GM19099 (cell line): Measurements from ENCODE around the gene NOB1.

Experiments used
- POLR2A ChIP-seq: IDR thresholded peaks from 3 replicates; pipeline ENCODE4 v1.6.1; 2011; ENCODE audit warnings: low read depth; ENCODE audit not compliant: insufficient read length; ENCODE audit errors: extremely low read depth

NOB1 gene

DNA sequence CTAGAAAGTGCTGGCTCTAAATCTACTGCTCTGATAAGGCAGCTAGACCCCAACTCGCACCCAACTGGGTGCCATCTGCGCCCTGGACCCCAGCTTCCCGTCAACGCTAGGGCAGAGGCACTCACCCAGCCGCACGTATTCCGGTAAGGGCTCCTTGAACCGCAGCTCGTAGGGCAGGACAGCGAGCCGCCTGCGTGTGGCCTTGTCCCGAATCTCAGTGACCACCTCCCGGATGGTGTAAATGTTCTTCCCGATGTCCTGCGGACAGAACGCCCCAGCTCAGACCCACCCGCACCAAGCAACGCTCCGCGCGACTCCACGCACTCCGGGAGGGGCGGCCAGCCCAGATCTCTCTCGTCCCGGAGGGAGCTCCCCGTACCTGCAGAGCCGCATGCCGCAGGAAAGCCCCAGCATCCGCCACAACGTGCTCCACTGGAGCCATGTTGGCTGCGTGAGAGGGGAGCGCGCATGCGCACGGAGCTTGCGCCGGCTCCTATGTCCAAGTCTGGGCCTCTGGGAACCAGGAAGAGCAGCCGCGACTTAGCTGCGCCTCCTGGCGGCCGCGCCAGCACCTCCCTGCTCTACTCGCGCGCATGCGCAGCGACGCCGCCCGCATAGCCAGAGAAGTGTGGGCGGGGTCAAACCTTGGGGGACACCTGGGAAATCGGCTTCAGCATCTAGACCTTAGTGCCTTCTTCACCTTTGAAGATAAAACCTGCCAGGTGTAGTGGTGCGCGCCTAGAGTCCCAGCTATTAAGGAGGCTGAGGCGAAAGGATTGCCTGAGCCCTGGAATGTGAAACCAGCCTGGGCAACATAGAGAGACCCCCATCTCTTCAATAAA lies at the start of gene NOB1:
NOB1 (minus strand) TSS at position 458 of the 842 bp plus-strand sequence; CDS start at position 442, 16 bp downstream.
- peak; percentile 97 for TF ChIP-seq POLR2A

DNA sequence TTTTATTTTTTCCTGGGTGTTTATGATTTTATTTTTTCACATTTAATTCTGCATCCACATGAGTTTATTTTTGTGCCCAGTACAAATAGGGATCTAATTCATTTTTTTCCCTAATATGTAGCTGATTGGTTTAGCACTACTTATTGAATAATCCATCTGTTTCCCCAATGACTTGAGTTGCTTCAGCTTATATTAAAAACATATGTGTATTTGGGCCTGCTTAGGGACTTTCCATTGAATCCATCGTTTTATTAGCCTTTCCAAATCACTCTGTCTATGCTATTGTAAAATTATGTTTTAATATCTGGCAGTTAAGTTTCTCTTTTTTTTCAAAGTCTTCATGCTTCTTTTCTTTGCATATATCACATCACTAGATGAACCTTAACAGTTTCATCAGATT lies 49.6 kb upstream of the NOB1 start:
- no peak for TF ChIP-seq POLR2A

DNA sequence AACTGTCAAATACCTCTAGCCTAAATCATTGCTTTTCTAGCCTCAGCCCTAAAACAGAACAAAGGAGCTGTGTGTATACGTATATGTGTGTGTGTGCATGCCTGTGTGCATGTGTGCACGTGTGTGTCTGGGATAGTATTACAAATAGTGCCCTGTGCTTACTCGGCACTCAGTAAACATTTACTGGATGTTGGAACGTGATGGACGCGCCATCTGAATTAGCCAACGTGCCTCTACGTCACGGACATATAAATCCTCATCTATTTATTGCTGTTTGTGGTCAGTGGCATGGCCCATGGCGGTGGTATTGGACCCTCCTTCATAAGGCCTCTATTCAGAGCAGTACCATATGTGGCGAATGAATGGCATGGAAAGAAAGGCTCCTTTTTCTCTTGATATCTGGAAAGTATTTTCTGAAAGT lies 44.9 kb upstream of the NOB1 start:
- TF ChIP-seq POLR2A = no peak

DNA sequence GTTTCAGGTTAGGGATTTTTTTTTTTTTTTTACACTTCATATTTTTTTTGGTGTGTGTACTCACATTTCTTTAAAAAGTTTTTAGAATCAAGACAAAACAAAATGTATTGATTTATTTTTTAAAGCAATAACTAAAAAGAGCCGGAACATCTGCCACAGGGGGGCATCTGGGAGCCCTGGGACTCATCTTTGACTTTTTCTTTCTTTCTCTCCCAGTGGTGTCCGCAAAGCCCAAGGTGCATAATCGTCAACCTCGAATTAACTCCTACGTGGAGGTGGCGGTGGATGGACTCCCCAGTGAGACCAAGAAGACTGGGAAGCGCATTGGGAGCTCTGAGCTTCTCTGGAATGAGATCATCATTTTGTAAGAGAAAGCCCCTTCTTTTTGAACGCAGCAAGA lies 43.7 kb upstream of the NOB1 start:
- no peak for TF ChIP-seq POLR2A

DNA sequence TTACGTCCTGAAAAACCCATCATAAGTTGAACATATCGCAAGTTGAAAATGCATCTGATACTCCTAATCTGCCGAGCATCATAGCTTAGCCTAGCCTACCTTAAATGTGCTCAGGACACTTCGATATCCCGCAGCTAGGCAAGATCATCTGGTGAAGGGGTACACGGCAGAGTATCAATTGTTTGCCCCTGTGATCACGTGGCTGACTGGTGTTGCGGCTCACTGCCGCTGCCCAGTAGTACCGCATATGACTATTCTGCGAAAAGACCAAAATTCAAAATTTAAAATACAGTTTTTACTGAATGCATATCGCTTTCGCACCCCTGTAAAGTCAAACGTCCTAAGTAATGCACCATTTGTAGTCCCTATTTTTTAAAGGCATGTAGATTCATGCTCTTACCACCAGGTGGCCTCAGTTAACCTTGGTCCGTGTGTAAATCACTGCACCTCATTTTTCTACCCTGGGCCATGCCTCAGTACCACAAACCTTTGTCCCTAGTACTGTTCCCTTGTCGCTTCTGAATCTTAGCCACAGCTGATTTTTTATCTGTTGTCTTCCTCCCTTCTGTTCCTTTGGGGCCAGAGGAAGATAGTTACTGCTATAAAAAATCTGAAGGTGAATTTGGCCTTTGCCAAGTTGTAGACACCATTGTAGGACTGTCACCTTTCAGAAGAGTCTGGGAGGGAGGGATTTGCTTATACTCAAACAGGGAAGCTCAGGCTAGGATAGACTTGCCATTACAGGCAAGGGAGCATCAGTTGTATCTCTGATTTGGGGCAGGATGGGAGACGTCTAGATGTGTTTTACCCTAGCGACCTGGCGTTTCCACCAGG lies 41.8 kb upstream of the NOB1 start:
- TF ChIP-seq POLR2A = no peak

DNA sequence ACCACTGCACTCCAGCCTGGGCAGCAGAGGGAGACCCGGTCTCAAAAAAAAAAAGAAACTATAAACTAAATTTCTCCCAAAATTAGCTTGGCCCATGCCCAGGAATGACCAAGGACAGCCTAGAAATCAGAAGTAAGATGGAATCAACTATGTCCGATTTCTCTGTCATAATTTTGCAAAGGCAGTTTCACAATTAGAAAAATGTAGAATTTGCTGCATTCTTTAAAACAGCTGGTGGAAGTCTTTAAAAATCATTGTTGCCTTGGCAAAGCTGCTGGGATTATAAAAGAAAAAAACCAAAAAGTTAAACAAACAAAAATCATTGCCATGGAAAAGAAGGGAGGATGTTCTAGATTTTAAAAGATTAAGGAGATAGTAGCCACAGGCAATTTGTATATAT lies 39.8 kb upstream of the NOB1 start:
- no peak for TF ChIP-seq POLR2A

DNA sequence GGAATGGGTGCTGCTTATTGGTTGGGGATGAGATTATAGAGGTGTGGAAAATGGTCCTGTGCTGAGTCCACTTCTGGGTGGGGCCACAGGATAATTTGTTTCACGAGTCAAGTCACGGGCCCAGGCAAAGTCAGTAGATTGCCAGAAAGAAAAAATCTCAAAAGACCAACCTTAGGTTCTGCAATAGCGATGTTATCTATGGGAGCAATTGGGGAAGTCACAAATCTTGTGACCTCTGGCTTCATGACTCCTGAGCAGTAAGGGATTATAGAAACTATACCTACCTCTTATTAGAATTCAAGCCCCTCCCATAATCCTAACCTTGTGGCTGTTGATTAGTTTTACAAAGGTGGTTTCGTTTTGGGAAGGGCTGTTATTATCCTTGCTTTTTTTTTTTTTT lies 38.8 kb upstream of the NOB1 start:
- no peak for TF ChIP-seq POLR2A

DNA sequence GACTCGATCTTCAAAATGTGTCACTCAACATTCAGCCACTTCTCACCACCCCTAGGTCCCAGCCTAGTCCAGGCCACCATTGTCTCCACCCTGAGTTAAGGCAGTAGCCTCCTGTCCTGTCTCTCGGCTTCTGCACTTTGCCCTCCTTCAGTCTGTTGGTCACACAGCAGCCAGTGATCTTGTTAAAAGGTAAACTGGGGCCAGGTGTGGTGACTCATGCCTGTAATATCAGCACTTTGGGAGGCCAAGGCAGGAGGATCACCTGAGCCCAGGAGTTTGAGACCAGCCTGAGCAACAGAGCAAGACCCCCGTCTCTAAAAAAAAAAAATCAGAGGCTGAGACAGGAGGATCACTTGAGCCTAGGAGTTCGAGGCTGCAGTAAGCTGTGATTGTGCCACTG lies 33.2 kb upstream of the NOB1 start:
- no peak for TF ChIP-seq POLR2A

DNA sequence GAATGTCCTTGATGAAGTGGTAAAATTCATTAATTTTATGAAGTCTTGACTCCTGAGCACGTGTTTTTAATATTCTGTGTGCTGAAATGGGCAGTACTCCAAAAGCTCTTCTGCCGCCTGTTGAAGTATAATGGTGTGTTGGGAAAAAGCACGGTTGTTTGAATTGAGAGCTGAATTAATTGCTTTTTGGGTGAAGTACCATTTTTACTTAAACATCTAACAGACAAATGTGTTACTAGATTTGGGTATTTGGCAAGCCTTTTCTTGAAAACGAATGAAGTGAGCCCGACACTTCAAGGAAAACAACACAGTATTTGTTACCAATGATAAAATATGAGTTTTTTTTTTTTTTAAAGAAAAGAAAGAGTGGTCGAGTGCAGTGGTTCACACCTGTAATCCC lies 29.9 kb upstream of the NOB1 start:
- no peak for TF ChIP-seq POLR2A

DNA sequence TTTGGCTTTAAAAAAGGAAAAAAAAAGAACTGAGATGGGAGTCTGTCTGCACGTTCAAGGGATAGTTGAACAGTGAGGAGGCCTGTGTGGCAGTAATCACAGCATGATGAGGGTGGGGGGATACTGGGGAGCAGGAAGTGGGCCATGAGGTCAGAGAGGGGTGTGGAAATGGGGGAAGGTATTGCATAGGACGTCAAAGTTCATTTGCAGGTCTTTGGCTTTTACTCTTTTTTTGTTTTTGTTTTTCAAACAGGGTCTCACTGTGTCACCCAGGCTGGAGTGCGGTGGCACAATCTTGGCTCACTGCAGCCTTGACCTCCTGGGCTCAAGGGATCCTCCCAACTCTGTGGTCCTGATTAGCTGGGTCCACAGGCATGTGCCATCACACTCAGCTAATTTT lies 26.4 kb upstream of the NOB1 start:
- TF ChIP-seq POLR2A = no peak

DNA sequence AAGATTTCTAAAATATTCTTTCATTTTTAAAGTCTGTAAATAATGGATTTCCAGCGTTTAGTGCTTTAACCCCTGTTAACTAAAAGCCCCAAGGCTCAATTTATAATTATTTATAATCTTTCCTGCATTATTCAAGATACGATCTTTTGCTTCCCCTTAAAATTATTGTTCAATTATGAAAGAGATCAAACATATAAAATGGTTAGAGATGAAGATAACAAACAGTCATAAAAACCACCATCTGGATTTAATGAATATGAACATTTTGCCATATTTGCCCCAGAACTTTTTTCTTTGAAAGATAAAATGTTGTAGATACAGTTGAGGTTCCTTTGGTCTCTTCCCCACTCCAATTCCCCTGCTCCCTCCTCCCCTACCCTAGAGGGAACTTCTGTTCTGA lies 25.0 kb upstream of the NOB1 start:
- no peak for TF ChIP-seq POLR2A

DNA sequence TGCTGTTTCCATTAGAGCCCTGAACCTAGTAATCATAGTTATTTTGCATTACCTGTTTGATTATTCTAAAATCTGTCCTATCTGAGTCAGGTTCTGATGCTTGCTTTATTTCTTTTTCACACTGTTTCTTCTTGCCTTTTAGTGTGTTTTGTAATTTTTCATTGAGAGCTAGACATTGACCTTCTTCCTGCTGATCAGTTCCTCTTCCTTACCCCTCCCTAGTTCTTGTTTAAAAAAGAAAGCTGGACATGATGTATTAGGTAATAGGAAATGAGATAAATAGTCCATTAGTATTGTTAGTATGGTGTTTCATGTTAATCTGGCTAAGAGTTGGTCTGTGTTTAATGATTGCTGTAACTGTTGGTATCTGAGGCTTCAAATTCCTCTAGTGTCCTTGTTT lies 20.8 kb upstream of the NOB1 start:
- no peak for TF ChIP-seq POLR2A

DNA sequence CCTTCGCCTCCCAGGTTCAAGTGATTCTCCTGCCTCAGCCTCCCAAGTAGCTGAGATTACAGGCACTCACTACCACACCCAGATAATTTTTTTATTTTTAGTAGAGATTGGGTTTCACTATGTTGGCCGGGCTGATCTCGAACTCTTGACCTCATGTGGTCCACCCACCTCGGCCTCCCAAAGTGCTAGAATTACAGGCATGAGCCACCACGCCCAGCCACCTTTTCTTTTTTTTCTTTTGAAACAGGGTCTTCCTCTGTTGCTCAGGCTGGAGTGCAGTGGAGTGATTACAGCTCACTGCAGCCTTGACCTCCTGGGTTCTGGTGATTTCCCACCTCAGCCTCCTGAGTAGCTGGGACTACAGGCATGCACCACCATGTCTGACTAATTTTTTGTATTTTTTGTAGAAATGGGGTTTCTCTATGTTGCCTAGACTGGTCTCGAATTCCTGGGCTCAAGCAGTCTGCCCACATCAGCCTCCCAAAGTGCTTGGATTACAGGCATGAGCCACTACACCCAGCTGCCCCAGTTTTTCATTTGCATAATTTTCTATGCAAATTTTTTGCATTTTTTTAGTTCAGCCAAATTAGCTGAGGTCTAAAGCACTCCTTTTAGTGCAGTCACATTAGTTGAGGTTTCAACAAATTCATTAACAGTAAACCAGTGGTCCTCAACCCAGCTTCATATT lies 18.7 kb upstream of the NOB1 start:
- no peak for TF ChIP-seq POLR2A

DNA sequence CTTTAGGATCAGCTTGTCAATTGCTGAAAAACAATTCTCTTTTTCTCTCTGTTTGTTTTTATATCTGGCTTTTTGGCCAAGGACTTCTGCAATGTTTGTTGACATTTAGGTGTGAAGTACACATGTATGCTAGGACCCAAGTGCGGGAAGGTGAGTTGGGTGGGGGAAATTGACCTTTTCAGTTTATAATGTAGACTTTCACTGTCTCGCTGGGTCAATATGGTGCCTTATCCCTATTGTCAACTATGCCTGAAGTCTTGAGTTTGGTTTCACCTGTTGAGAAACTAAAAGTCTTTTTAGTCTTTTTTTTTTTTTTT lies 16.9 kb upstream of the NOB1 start:
- TF ChIP-seq POLR2A = no peak

DNA sequence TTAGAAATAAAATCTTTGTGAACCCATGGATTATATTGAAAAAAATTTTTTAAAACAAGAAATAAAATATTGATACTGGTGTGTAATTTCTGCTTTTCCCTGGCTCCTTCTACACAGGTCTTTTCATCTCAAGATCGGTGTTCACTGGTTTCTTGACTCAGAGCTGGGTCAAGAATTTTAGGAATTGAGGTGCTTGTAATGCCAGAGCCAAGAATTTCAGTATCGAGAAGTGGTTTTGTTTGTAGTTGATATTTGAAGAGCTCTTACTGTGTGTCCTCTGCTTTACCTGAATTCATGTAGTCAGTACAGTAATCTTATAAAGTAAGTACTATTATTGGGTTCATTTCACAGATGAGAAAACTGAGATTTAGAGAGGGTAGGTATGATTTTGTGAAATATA lies 14.7 kb upstream of the NOB1 start:
- no peak for TF ChIP-seq POLR2A

DNA sequence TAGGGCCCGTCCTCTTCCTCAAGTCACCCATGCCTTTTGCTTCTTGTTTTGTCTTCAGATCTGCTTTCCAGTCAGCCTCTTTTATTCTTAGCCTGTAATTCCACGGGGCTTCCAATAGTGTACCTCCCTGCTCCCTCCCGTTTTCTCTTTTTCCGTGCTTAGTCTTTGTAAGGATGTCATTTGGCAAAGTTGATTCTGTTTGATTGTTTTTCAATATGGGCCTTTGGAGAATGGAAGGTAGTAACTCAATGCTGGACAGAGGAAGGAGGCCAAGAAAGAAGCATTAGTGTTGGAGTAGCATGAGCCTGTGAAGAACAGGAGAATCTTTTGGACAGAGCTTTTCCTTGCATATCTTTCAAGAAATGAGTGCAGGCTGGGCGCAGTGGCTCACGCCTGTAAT lies 13.9 kb upstream of the NOB1 start:
- no peak for TF ChIP-seq POLR2A
